Naive thymus-derived CD4-positive, alpha-beta T cell (primary cell): ENCODE data around the gene THOC7. TPM values are rescaled to one million over a fixed set of nuclear protein-coding genes. Genes with fewer than 3 reads are reported as not detected.

Experiments used
- ATAC-seq: fragments of 150-1000 bp; cut with Tn5 transposase; 2 replicates; pipeline ENCODE4 v1.10.0; 2021; ENCODE audit warnings: mild to moderate bottlenecking, moderate library complexity
- CTCF ChIA-PET: fragments of 350-600 bp; sonication (Branson Sonifier 250); formaldehyde crosslinking; loops from one replicate; lab custom pipeline; 2021; ENCODE audit warnings: antibody characterized with exemption; lab: Charles Lee
- POLR2A ChIA-PET: fragments of 350-600 bp; sonication (Branson Sonifier 250); formaldehyde crosslinking; loops from one replicate; lab custom pipeline; 2021; ENCODE audit warnings: antibody characterized with exemption, inconsistent platforms; lab: Charles Lee
- DNase-seq, 9 donors: peaks; one replicate each; pipeline versions ENCODE4 v3.0.0 to v3.0.0-alpha.2; 2020 to 2022; ENCODE audit warnings: mixed read lengths in 1 of 9
- H3K27ac ChIP-seq: one replicate; pipeline ENCODE4 v1.7.0; 2013; ENCODE audit warnings: mild to moderate bottlenecking, low read depth, low read length, moderate library complexity
- H3K27me3 ChIP-seq, 2 donors: one replicate each; pipeline ENCODE4 v1.7.0; 2013; ENCODE audit warnings: low read length in 2 of 2, mild to moderate bottlenecking in 2 of 2, moderate library complexity in 2 of 2; ENCODE audit not compliant: control insufficient read depth in 2 of 2, insufficient read depth in 2 of 2
- H3K36me3 ChIP-seq, 3 experiments: 1 replicate in 2 of 3; 2 replicates in 1 of 3; pipeline ENCODE4 v1.7.0; 2013; ENCODE audit warnings: low read length in 3 of 3, mild to moderate bottlenecking in 3 of 3, moderate library complexity in 1 of 3; ENCODE audit not compliant: insufficient read depth in 3 of 3, control insufficient read depth in 2 of 3
- H3K4me1 ChIP-seq, 2 donors: one replicate each; pipeline ENCODE4 v1.7.0; 2013; ENCODE audit warnings: low read length in 2 of 2, mild to moderate bottlenecking in 2 of 2, moderate library complexity in 1 of 2; ENCODE audit not compliant: control insufficient read depth in 2 of 2, insufficient read depth in 2 of 2
- H3K4me3 ChIP-seq: 2 replicates; pipeline ENCODE4 v1.7.0; 2013; ENCODE audit warnings: mild to moderate bottlenecking, low read length
- H3K9me3 ChIP-seq, 3 experiments: 1 replicate in 2 of 3; 2 replicates in 1 of 3; pipeline ENCODE4 v1.7.0; 2013; ENCODE audit warnings: low read length in 3 of 3; ENCODE audit not compliant: control insufficient read depth in 2 of 3
- H3K27ac Mint-ChIP-seq, 9 donors: one replicate each; pipeline ENCODE4 v1.8.0; 2020 to 2022; ENCODE audit warnings: mixed read lengths in 9 of 9, mild to moderate bottlenecking in 8 of 9, moderate library complexity in 5 of 9, inconsistent platforms in 2 of 9
- H3K27me3 Mint-ChIP-seq, 5 donors: one replicate each; pipeline ENCODE4 v1.8.0; 2021 to 2022; ENCODE audit warnings: mixed read lengths in 5 of 5, mild to moderate bottlenecking in 1 of 5
- H3K36me3 Mint-ChIP-seq, 5 donors: one replicate each; pipeline ENCODE4 v1.8.0; 2020 to 2022; ENCODE audit warnings: mixed read lengths in 5 of 5, mild to moderate bottlenecking in 3 of 5, inconsistent platforms in 1 of 5
- H3K4me1 Mint-ChIP-seq, 7 donors: one replicate each; pipeline ENCODE4 v1.8.0; 2020 to 2022; ENCODE audit warnings: mixed read lengths in 7 of 7, mild to moderate bottlenecking in 3 of 7, inconsistent platforms in 1 of 7
- H3K4me3 Mint-ChIP-seq, 10 donors: one replicate each; pipeline ENCODE4 v1.8.0; 2020 to 2022; ENCODE audit warnings: mild to moderate bottlenecking in 10 of 10, mixed read lengths in 10 of 10, moderate library complexity in 6 of 10, inconsistent platforms in 2 of 10
- H3K9me3 Mint-ChIP-seq, 11 donors: one replicate each; pipeline ENCODE4 v1.8.0; 2020 to 2022; ENCODE audit warnings: mixed read lengths in 11 of 11, mild to moderate bottlenecking in 4 of 11, inconsistent platforms in 1 of 11, moderate library complexity in 1 of 11
- intact Hi-C, 2 donors: fragments of 100-400 bp; cut with micrococcal nuclease; formaldehyde crosslinking; loops; one replicate each; pipeline ENCODE4 v1.15.1; 2023
- polyA plus RNA-seq, 2 donors: library from polyadenylated mRNA; unstranded; fragments of 300-500 nt; fragmentation: Illumina TruSeq; gene quantifications; one replicate each; pipeline ENCODE4 v1.2.3, GENCODE V29; 2021
- total RNA-seq, 6 experiments: library from RNA in 5 of 6; stranded (reverse) in 5 of 6; gene quantifications; 1 replicate in 5 of 6; 2 replicates in 1 of 6; pipeline ENCODE4 v1.2.3 and lab custom pipeline; 2021 to 2026

The THOC7 gene
- total and polyA plus RNA-seq, 7 experiments from 2014 or later: 24.6 to 113 (median 41.6) TPM

GRCh38 chr3:63832395-63832794, 31.2 kb downstream of the THOC7 start:
- POLR2A ChIA-PET: no interaction called here

GRCh38 chr3:63830526-63830925, 33.1 kb downstream of the THOC7 start:
- H3K4me3 ChIP-seq: no peak overlapping the region
- no peak overlapping the region for H3K27ac ChIP-seq
- Mint-ChIP-seq H3K4me1 (no peaks in the 10 kb centered on the region), H3K36me3 (peaks cover 5 to 39% (median 19%) of the 10 kb centered on the region in 5 donors), H3K4me3 (no peak overlapping the region), H3K27me3 (no peaks in the 10 kb centered on the region), H3K9me3 (no peaks in the 10 kb centered on the region), H3K27ac (no peak overlapping the region)
- ATAC-seq: no peak
- DNase-seq: no peak
- H3K4me1 ChIP-seq: no peaks in the 10 kb centered on the region
- CTCF ChIA-PET: no interaction called here
- H3K9me3 ChIP-seq: no peaks in the 10 kb centered on the region
- no peaks in the 10 kb centered on the region for H3K27me3 ChIP-seq
- intact Hi-C loops: no loop called here
- peaks cover 0 to 29% (median 5%) of the 10 kb centered on the region in 3 experiments for H3K36me3 ChIP-seq
- POLR2A ChIA-PET: no interaction called here

More at GRCh38 chr3:63832395-63832794, 31.2 kb downstream of the THOC7 start:
- DNase-seq (no peak), ATAC-seq (no peak)
- Mint-ChIP-seq H3K27me3 (no peaks in the 10 kb centered on the region), H3K9me3 (no peaks in the 10 kb centered on the region), H3K36me3 (peaks cover 2 to 42% (median 22%) of the 10 kb centered on the region in 5 donors), H3K27ac (no peak overlapping the region), H3K4me3 (no peak overlapping the region), H3K4me1 (no peaks in the 10 kb centered on the region)
- Histone ChIP-seq H3K27ac (no peak overlapping the region), H3K4me3 (no peak overlapping the region), H3K4me1 (no peaks in the 10 kb centered on the region), H3K9me3 (no peaks in the 10 kb centered on the region), H3K27me3 (no peaks in the 10 kb centered on the region), H3K36me3 (peaks cover 0 to 29% (median 5%) of the 10 kb centered on the region in 3 experiments)
- intact Hi-C loops: no loop called here
- CTCF ChIA-PET: interaction anchor here (0.7 to 1.7 kb wide), 2 partner anchors 14 to 482 kb away, joined by 3 to 6 read pairs; partner anchors contain the start of gene C3orf49

- Histone ChIP-seq H3K4me3 (no peak overlapping the region), H3K27me3 (no peaks in the 10 kb centered on the region), H3K27ac (no peak overlapping the region), H3K36me3 (peaks cover 0 to 5% (median 0%) of the 10 kb centered on the region in 3 experiments), H3K4me1 (no peaks in the 10 kb centered on the region), H3K9me3 (no peaks in the 10 kb centered on the region)
- Mint-ChIP-seq H3K27ac (no peak overlapping the region), H3K27me3 (no peaks in the 10 kb centered on the region), H3K36me3 (peaks cover 0 to 12% (median 3%) of the 10 kb centered on the region in 5 donors), H3K4me3 (no peak overlapping the region), H3K9me3 (no peaks in the 10 kb centered on the region), H3K4me1 (no peaks in the 10 kb centered on the region)
- ChIA-PET POLR2A (no interaction called here), CTCF (no interaction called here)
- ATAC-seq (no peak), DNase-seq (no peak)
- intact Hi-C loops: no loop called here
Measured at GRCh38 chr3:63824309-63824708, 39.3 kb downstream of the THOC7 start.

- H3K4me3 Mint-ChIP-seq: no peak within 1 kb of the TSS
- H3K27ac ChIP-seq: no peak within 1 kb of the TSS
- no peaks in the 10 kb centered on the region for H3K4me1 ChIP-seq
- DNase-seq: no peak
- ChIA-PET POLR2A (no interaction called here), CTCF (interaction anchor here (0.7 to 2.3 kb wide), 3 partner anchors 13 to 1618 kb away, joined by 3 to 7 read pairs (median 6); no protein-coding TSS in a partner anchor)
- H3K4me3 ChIP-seq: no peak within 1 kb of the TSS
- no peaks in the 10 kb centered on the region for H3K9me3 ChIP-seq
- no peak within 1 kb of the TSS for H3K27ac Mint-ChIP-seq
- H3K4me1 Mint-ChIP-seq: peaks cover 0 to 5% (median 0%) of the 10 kb centered on the region in 7 donors
- H3K27me3 ChIP-seq: no peaks in the 10 kb centered on the region
- H3K27me3 Mint-ChIP-seq: no peaks in the 10 kb centered on the region
- no peaks in the 10 kb centered on the region for H3K9me3 Mint-ChIP-seq
- no peaks in the 10 kb centered on the region for H3K36me3 ChIP-seq
- peaks cover 0 to 11% (median 4%) of the 10 kb centered on the region in 5 donors for H3K36me3 Mint-ChIP-seq
- ATAC-seq: no peak
- intact Hi-C loops: no loop called here
Measured at GRCh38 chr3:63819151-63819398, 44.5 kb downstream of the THOC7 start, which contains the start of gene C3orf49. Gene C3orf49, plus strand, starts transcription at chr3:63819299. Its CDS starts 173 bp downstream, at chr3:63819472.

GRCh38 chr3:63818282-63819150, 45.1 kb downstream of the THOC7 start:
- ATAC-seq: peak; percentile 80
- H3K36me3 ChIP-seq: no peaks in the 10 kb centered on the region
- H3K9me3 ChIP-seq: no peaks in the 10 kb centered on the region
- ChIA-PET POLR2A (no interaction called here), CTCF (interaction anchor here (0.7 to 2.3 kb wide), 6 partner anchors 13 to 1617 kb away, joined by 3 to 7 read pairs (median 5); no protein-coding TSS in a partner anchor)
- no peaks in the 10 kb centered on the region for H3K27me3 Mint-ChIP-seq
- intact Hi-C loops: loop anchor here (1.0 kb wide), 2 partner anchors 94 to 467 kb away; partner anchors contain the start of gene SCAANT1 (in 1 of the 2)
- peaks cover 0 to 5% (median 0%) of the 10 kb centered on the region in 7 donors for H3K4me1 Mint-ChIP-seq
- no peaks in the 10 kb centered on the region for H3K4me1 ChIP-seq
- H3K27me3 ChIP-seq: no peaks in the 10 kb centered on the region
- no peaks in the 10 kb centered on the region for H3K9me3 Mint-ChIP-seq
- H3K4me3 ChIP-seq: no peak overlapping the region
- H3K36me3 Mint-ChIP-seq: peaks cover 0 to 10% (median 4%) of the 10 kb centered on the region in 5 donors
- H3K27ac Mint-ChIP-seq: no peak overlapping the region
- no peak overlapping the region for H3K27ac ChIP-seq
- no peak overlapping the region for H3K4me3 Mint-ChIP-seq
- DNase-seq: peak; percentile 15 to 69 (median 50)

GRCh38 chr3:63817225-63817624, 46.4 kb downstream of the THOC7 start:
- ChIA-PET POLR2A (no interaction called here), CTCF (interaction anchor here (2.0 kb wide), 1 partner anchor 15 kb away, joined by 6 read pairs; no protein-coding TSS in a partner anchor)
- Histone ChIP-seq H3K36me3 (no peaks in the 10 kb centered on the region), H3K4me3 (no peak overlapping the region), H3K4me1 (no peaks in the 10 kb centered on the region), H3K9me3 (no peaks in the 10 kb centered on the region), H3K27me3 (no peaks in the 10 kb centered on the region), H3K27ac (no peak overlapping the region)
- no peak for DNase-seq
- Mint-ChIP-seq H3K27ac (no peak overlapping the region), H3K4me3 (no peak overlapping the region), H3K4me1 (peaks cover 0 to 5% (median 0%) of the 10 kb centered on the region in 7 donors), H3K36me3 (peaks cover 0 to 7% (median 4%) of the 10 kb centered on the region in 5 donors), H3K9me3 (no peaks in the 10 kb centered on the region), H3K27me3 (no peaks in the 10 kb centered on the region)
- intact Hi-C loops: no loop called here
- no peak for ATAC-seq
